Neuronal stem cell (in vitro differentiated cells): ENCODE measurements around the gene C1orf185. TPM values are rescaled to one million over a fixed set of nuclear protein-coding genes. Genes with fewer than 3 reads are reported as not detected.

Source experiments
- DNase-seq: peaks from one replicate; pipeline ENCODE4 v3.0.0-alpha.2; 2013; ENCODE audit warnings: low spot score
- H2AFZ ChIP-seq: one replicate; pipeline ENCODE4 v1.6.1; 2013; ENCODE audit warnings: mild to moderate bottlenecking, low read length, inconsistent platforms
- H2AK5ac ChIP-seq: 2 replicates; pipeline ENCODE4 v1.6.1; 2013; ENCODE audit warnings: low read depth, mild to moderate bottlenecking, inconsistent platforms, low read length, moderate library complexity, mixed read lengths
- H2BK120ac ChIP-seq: 2 replicates; pipeline ENCODE4 v1.6.1; 2013; ENCODE audit warnings: low read depth, mild to moderate bottlenecking, inconsistent platforms, low read length, moderate library complexity, mixed read lengths
- H2BK12ac ChIP-seq: one replicate; pipeline ENCODE4 v1.6.1; 2013; ENCODE audit warnings: low read length, inconsistent platforms
- H2BK15ac ChIP-seq: 2 replicates; pipeline ENCODE4 v1.6.1; 2013; ENCODE audit warnings: mild to moderate bottlenecking, low read length, inconsistent platforms, mixed read lengths
- H2BK5ac ChIP-seq: one replicate; pipeline ENCODE4 v1.6.1; 2013; ENCODE audit warnings: inconsistent platforms, mild to moderate bottlenecking, low read length, moderate library complexity
- H3K14ac ChIP-seq: one replicate; pipeline ENCODE4 v1.6.1; 2013; ENCODE audit warnings: low read length, inconsistent platforms
- H3K18ac ChIP-seq: 2 replicates; pipeline ENCODE4 v1.6.1; 2013; ENCODE audit warnings: low read length, inconsistent platforms
- H3K23ac ChIP-seq: 2 replicates; pipeline ENCODE4 v1.6.1; 2013; ENCODE audit warnings: low read depth, mild to moderate bottlenecking, mixed read lengths, low read length, inconsistent platforms; ENCODE audit not compliant: poor library complexity
- H3K27ac ChIP-seq: replicated peaks from 3 replicates; pipeline ENCODE4 v1.5.1; 2013; ENCODE audit warnings: low read length, inconsistent platforms
- H3K27me3 ChIP-seq, 3 experiments: 2 replicates each; pipeline ENCODE4 v1.6.1; 2013; ENCODE audit warnings: low read length in 3 of 3, mild to moderate bottlenecking in 2 of 3, inconsistent platforms in 1 of 3, low read depth in 1 of 3, mixed read lengths in 1 of 3, moderate library complexity in 1 of 3; ENCODE audit not compliant: control insufficient read depth in 3 of 3, insufficient read depth in 3 of 3
- H3K36me3 ChIP-seq, 2 donors: replicated peaks in 1 of 2; 2 replicates each; pipeline ENCODE4 v1.6.1; 2013; ENCODE audit warnings: low read length in 2 of 2; ENCODE audit not compliant: control insufficient read depth in 2 of 2, insufficient read depth in 2 of 2
- H3K4ac ChIP-seq: 2 replicates; pipeline ENCODE4 v1.6.1; 2013; ENCODE audit warnings: inconsistent platforms, mild to moderate bottlenecking, low read length, moderate library complexity
- H3K4me1 ChIP-seq, 2 donors: 1 replicate in 1 of 2; 2 replicates in 1 of 2; pipeline ENCODE4 v1.6.1; 2013; ENCODE audit warnings: low read length in 2 of 2, low read depth in 1 of 2; ENCODE audit not compliant: control insufficient read depth in 2 of 2, insufficient read depth in 1 of 2
- H3K4me2 ChIP-seq: one replicate; pipeline ENCODE4 v1.6.1; 2013; ENCODE audit warnings: mild to moderate bottlenecking, low read length, inconsistent platforms; ENCODE audit not compliant: insufficient read depth, poor library complexity, severe bottlenecking
- H3K4me3 ChIP-seq, 2 donors: 2 replicates each; pipeline ENCODE4 v1.5.1; 2013; ENCODE audit warnings: low read length in 2 of 2, mild to moderate bottlenecking in 2 of 2, inconsistent platforms in 1 of 2, moderate library complexity in 1 of 2
- H3K79me1 ChIP-seq: one replicate; pipeline ENCODE4 v1.6.1; 2013; ENCODE audit warnings: low read depth, mild to moderate bottlenecking, inconsistent platforms, low read length, moderate library complexity
- H3K9ac ChIP-seq: one replicate; pipeline ENCODE4 v1.6.1; 2013; ENCODE audit warnings: mild to moderate bottlenecking, low read depth, low read length, inconsistent platforms; ENCODE audit not compliant: poor library complexity
- H3K9me3 ChIP-seq, 2 donors: replicated peaks in 1 of 2; 2 replicates each; pipeline versions ENCODE3 to v1.6.1; 2013; ENCODE audit warnings: low read length in 2 of 2, mild to moderate bottlenecking in 2 of 2, inconsistent platforms in 1 of 2, low read depth in 1 of 2, mixed read lengths in 1 of 2, moderate library complexity in 1 of 2; ENCODE audit not compliant: control insufficient read depth in 2 of 2, insufficient read depth in 1 of 2
- H4K8ac ChIP-seq: one replicate; pipeline ENCODE4 v1.6.1; 2013; ENCODE audit warnings: low read depth, mild to moderate bottlenecking, inconsistent platforms, low read length, moderate library complexity
- H4K91ac ChIP-seq: one replicate; pipeline ENCODE4 v1.6.1; 2013; ENCODE audit warnings: low read length, low read depth, mild to moderate bottlenecking, inconsistent platforms; ENCODE audit not compliant: poor library complexity
- WGBS, 2 donors: extraction: QIAGEN DNeasy Blood & Tissue Kit; methylation state at CpG; one replicate each; pipeline ENCODE4 v1.1.7; 2013; ENCODE audit warnings: missing lambda C conversion rate in 2 of 2, mixed read lengths in 1 of 2; ENCODE audit not compliant: insufficient read length in 2 of 2, insufficient replicate concordance in 1 of 2; ENCODE audit errors: extremely low coverage in 2 of 2; 5-methylcytosine and 5-hydroxymethylcytosine counted together
- polyA plus RNA-seq, 2 experiments: library from polyadenylated mRNA; stranded (reverse); fragments of 200-250 nt; gene quantifications; one replicate each; pipeline ENCODE4 v1.2.3, GENCODE V29; 2013

The C1orf185 gene
- polyA plus RNA-seq (2013, experiment 1 of 2) = not detected
- polyA plus RNA-seq (2013, experiment 2 of 2) = not detected

DNA sequence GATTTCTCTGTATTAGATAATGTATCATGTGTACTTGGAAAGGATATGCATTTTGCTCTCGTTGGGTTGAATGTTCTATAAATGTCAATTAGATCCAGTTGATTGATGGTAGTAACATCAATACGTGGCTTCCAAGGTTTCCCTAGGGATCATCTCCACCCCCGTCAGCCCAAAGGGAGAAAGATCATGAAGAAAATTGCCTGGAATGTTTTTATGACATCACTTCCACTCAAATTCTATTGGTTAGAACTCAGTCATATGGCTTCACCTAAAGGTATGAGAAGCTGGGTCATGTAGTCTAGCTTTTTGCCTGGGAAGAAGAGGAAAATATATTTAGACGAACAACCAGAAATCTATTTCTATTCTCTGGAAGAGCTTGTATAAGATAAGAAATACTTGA, at the start of gene C1orf185:
TSS of gene C1orf185 (plus strand) at position 253 of the 400 bp plus-strand sequence. CDS start at position 259, 6 bp downstream.
- no peak for DNase-seq

DNA sequence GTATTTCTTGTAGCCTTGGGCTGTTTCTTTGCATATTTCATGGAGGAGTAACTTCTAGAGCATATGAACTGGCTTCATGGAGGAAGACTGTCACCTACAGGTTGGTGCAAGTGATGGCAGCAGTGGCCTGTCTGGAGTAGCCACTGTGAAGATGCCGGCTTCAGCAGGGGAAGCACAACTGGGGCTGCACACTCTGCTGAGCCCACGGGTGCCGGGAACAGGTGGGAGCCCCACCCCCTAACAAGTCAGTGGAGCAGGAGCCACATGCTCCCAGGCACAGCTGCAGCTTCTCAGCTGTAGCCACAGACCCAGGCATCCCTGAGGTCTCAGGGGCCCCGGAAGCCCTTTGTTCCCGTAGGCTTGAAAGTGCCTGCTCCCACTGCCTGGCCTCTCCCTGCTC, 43.2 kb upstream of the C1orf185 start:
- Histone ChIP-seq H3K4me3 (peak overlapping the region in 1 of 2 donors; percentile 37), H3K9me3 (no peaks in the 10 kb centered on the region)
- no CpG with 5 or more reads among the region's 5 CpGs for WGBS, 2 donors

More for the DNA sequence above, at the start of gene C1orf185:
- Histone ChIP-seq H3K9ac (no peak within 1 kb of the TSS), H4K8ac (no peak within 1 kb of the TSS), H3K4me2 (no peak within 1 kb of the TSS), H2AK5ac (no peak within 1 kb of the TSS), H4K91ac (no peak within 1 kb of the TSS), H3K9me3 (no peaks in the 10 kb centered on the region), H2BK120ac (no peak within 1 kb of the TSS), H2BK5ac (no peak within 1 kb of the TSS), H3K4me3 (no peak within 1 kb of the TSS), H3K27ac (no peak within 1 kb of the TSS), H3K4ac (no peak within 1 kb of the TSS), H3K27me3 (no peaks in the 10 kb centered on the region), H3K4me1 (no peaks in the 10 kb centered on the region), H3K18ac (no peak within 1 kb of the TSS), H2BK12ac (no peak within 1 kb of the TSS), H3K36me3 (no peaks in the 10 kb centered on the region), H2BK15ac (no peak within 1 kb of the TSS), H3K23ac (no peak within 1 kb of the TSS), H3K14ac (no peak within 1 kb of the TSS), H2AFZ (no peak within 1 kb of the TSS), H3K79me1 (no peaks in the 10 kb centered on the region)
- WGBS, 2 donors = no CpG with 5 or more reads among the region's 4 CpGs

GRCh38 chr1:51061231-51061918, 40.7 kb upstream of the C1orf185 start:
- Histone ChIP-seq H3K27ac (no peak overlapping the region), H2BK120ac (no peak overlapping the region), H3K23ac (no peak overlapping the region), H4K8ac (no peak overlapping the region), H3K9me3 (no peaks in the 10 kb centered on the region), H3K27me3 (no peaks in the 10 kb centered on the region), H3K79me1 (no peaks in the 10 kb centered on the region), H3K4me3 (no peak overlapping the region), H3K14ac (no peak overlapping the region), H2AFZ (no peak overlapping the region), H2BK15ac (no peak overlapping the region), H4K91ac (no peak overlapping the region), H2BK12ac (no peak overlapping the region), H3K4me2 (no peak overlapping the region), H3K4ac (no peak overlapping the region), H3K9ac (no peak overlapping the region), H2BK5ac (no peak overlapping the region), H3K36me3 (no peaks in the 10 kb centered on the region), H3K18ac (no peak overlapping the region), H2AK5ac (no peak overlapping the region), H3K4me1 (no peaks in the 10 kb centered on the region)
- WGBS, 2 donors = no CpG with 5 or more reads among the region's 2 CpGs
- no peak for DNase-seq

More for the DNA sequence above, 43.2 kb upstream of the C1orf185 start:
- no peak for DNase-seq
- H3K4me1 ChIP-seq = no peaks in the 10 kb centered on the region
- no peak overlapping the region for H2BK5ac ChIP-seq
- H3K27ac ChIP-seq = no peak overlapping the region
- no peak overlapping the region for H3K9ac ChIP-seq
- no peak overlapping the region for H2BK120ac ChIP-seq
- H4K91ac ChIP-seq = no peak overlapping the region
- peak overlapping the region; percentile 26 for H2BK12ac ChIP-seq
- H3K79me1 ChIP-seq = no peaks in the 10 kb centered on the region
- H2AFZ ChIP-seq = no peak overlapping the region
- H3K4me2 ChIP-seq = no peak overlapping the region
- H3K23ac ChIP-seq = no peak overlapping the region
- no peak overlapping the region for H3K4ac ChIP-seq
- H3K18ac ChIP-seq = peak overlapping the region; percentile 1
- no peak overlapping the region for H3K14ac ChIP-seq
- no peaks in the 10 kb centered on the region for H3K36me3 ChIP-seq
- no peak overlapping the region for H2BK15ac ChIP-seq
- no peak overlapping the region for H4K8ac ChIP-seq
- H2AK5ac ChIP-seq = no peak overlapping the region
- H3K27me3 ChIP-seq = no peaks in the 10 kb centered on the region

- H4K8ac ChIP-seq = no peak overlapping the region
- H2BK12ac ChIP-seq = no peak overlapping the region
- H3K4me3 ChIP-seq = no peak overlapping the region
- no peak overlapping the region for H3K27ac ChIP-seq
- H3K27me3 ChIP-seq = no peaks in the 10 kb centered on the region
- no peak overlapping the region for H2BK120ac ChIP-seq
- no peak overlapping the region for H3K14ac ChIP-seq
- no peak overlapping the region for H2AFZ ChIP-seq
- no peak for DNase-seq
- H3K23ac ChIP-seq = no peak overlapping the region
- H3K9ac ChIP-seq = no peak overlapping the region
- H2BK15ac ChIP-seq = no peak overlapping the region
- H3K79me1 ChIP-seq = no peaks in the 10 kb centered on the region
- H2AK5ac ChIP-seq = no peak overlapping the region
- no peak overlapping the region for H2BK5ac ChIP-seq
- no peak overlapping the region for H3K4ac ChIP-seq
- H3K4me2 ChIP-seq = no peak overlapping the region
- H3K4me1 ChIP-seq = no peaks in the 10 kb centered on the region
- H4K91ac ChIP-seq = no peak overlapping the region
- H3K36me3 ChIP-seq = no peaks in the 10 kb centered on the region
- no peak overlapping the region for H3K18ac ChIP-seq
- H3K9me3 ChIP-seq = no peaks in the 10 kb centered on the region
These were observed 38.9 kb upstream of the C1orf185 start for GRCh38 chr1:51063121-51063520.
